K562 (cell line): ENCODE data around the gene HS2ST1. TPM values are rescaled to one million over a fixed set of nuclear protein-coding genes. Genes with fewer than 3 reads are reported as not detected.

Experiments used
- ATAC-seq: fragments of 200-7000 bp; cut with Tn5 transposase; 3 replicates; pipeline ENCODE4 v1.9.1; 2020; ENCODE audit warnings: moderate library complexity
- BruUV-seq: library from RNA; stranded (reverse); fragments of 400-500 nt; replicated peaks from 2 replicates; lab custom pipeline; 2021; lab: Mats Ljungman, UMichigan
- CTCF ChIA-PET: fragments of 300-600 bp; formaldehyde crosslinking; extraction: SDS; loops from one replicate; lab custom pipeline; 2021; ENCODE audit warnings: low intra/inter-chr PET ratio; lab: Yijun Ruan, JAX
- POLR2A ChIA-PET: fragments of 300-600, 350-650 bp; sonication (Branson Sonifier 250); formaldehyde crosslinking; extraction: SDS; loops from one replicate; lab custom pipeline; 2021; ENCODE audit warnings: antibody characterized with exemption, inconsistent platforms; lab: Yijun Ruan, JAX
- DNase-seq, 4 experiments: peaks; one replicate each; pipeline versions ENCODE4 v3.0.0 to v3.0.0-alpha.2; 2011 to 2018; ENCODE audit warnings: low spot score in 3 of 4, mixed read lengths in 3 of 4; ENCODE audit errors: extremely low read depth in 1 of 4
- FAIRE-seq: peaks from 2 replicates; lab custom pipeline; 2011; peaks lifted over from hg19 to GRCh38; lab: Jason Lieb, UNC
- H2AFZ ChIP-seq: 2 replicates; pipeline ENCODE4 v1.6.0; 2011; ENCODE audit warnings: low read depth, low read length, control low read depth, inconsistent platforms
- H3K27ac ChIP-seq: fragments of 200-600 bp; 3 replicates; pipeline ENCODE4 v1.8.0; 2011; ENCODE audit warnings: low read depth, mild to moderate bottlenecking, control low read depth, inconsistent platforms, low read length, moderate library complexity, mixed read lengths; ENCODE audit errors: extremely low read depth
- H3K27me3 ChIP-seq, 2 experiments: fragments of 300-600 bp in 1 of 2; 2 replicates in 1 of 2; 3 replicates in 1 of 2; pipeline versions ENCODE4 v1.6.0 to v1.8.0; 2011; ENCODE audit warnings: inconsistent platforms in 2 of 2, low read length in 2 of 2, mild to moderate bottlenecking in 1 of 2, mixed read lengths in 1 of 2, moderate library complexity in 1 of 2; ENCODE audit not compliant: control insufficient read depth in 2 of 2, insufficient read depth in 2 of 2
- H3K36me3 ChIP-seq: fragments of 300-600 bp; 3 replicates; pipeline ENCODE4 v1.8.0; 2011; ENCODE audit warnings: mild to moderate bottlenecking, low read length, inconsistent platforms; ENCODE audit not compliant: control insufficient read depth, insufficient read depth
- H3K4me1 ChIP-seq, 2 experiments: fragments of 200-600 bp in 1 of 2; replicated peaks in 1 of 2; 2 replicates in 1 of 2; 3 replicates in 1 of 2; pipeline versions ENCODE4 v1.5.1 to v1.8.0; 2011; ENCODE audit warnings: inconsistent platforms in 2 of 2, low read length in 2 of 2, mild to moderate bottlenecking in 1 of 2, mixed read lengths in 1 of 2, moderate library complexity in 1 of 2; ENCODE audit not compliant: control insufficient read depth in 2 of 2, insufficient read depth in 2 of 2
- H3K4me2 ChIP-seq: 2 replicates; pipeline ENCODE4 v1.6.1; 2011; ENCODE audit warnings: low read length, control low read depth, inconsistent platforms, mixed read lengths; ENCODE audit not compliant: insufficient read depth
- H3K4me3 ChIP-seq: fragments of 200-600 bp; sonication (generic), shearing (Covaris generic); 2 replicates; pipeline ENCODE4 v1.5.1; 2016; ENCODE audit warnings: control low read depth, inconsistent platforms
- H3K79me2 ChIP-seq: fragments of 200-600 bp; 3 replicates; pipeline ENCODE4 v1.8.0; 2011; ENCODE audit warnings: low read length, inconsistent platforms; ENCODE audit not compliant: control insufficient read depth, insufficient read depth
- H3K9ac ChIP-seq, 2 experiments: 2 replicates each; pipeline versions ENCODE4 v1.6.0 to v1.6.1; 2011; ENCODE audit warnings: low read depth in 2 of 2, low read length in 2 of 2, control low read depth in 1 of 2, inconsistent platforms in 1 of 2, mild to moderate bottlenecking in 1 of 2, mixed read lengths in 1 of 2; ENCODE audit not compliant: insufficient read depth in 1 of 2
- H3K9me1 ChIP-seq: one replicate; pipeline ENCODE4 v1.6.0; 2011; ENCODE audit warnings: inconsistent platforms, mild to moderate bottlenecking, low read length, moderate library complexity; ENCODE audit not compliant: control insufficient read depth, insufficient read depth
- H3K9me3 ChIP-seq: replicated peaks from 2 replicates; pipeline ENCODE4 v1.5.1; 2011; ENCODE audit warnings: low read depth, low read length, inconsistent platforms; ENCODE audit not compliant: control insufficient read depth, insufficient read depth
- H4K20me1 ChIP-seq: replicated peaks from 2 replicates; pipeline ENCODE4 v1.6.1; 2011; ENCODE audit warnings: low read length, inconsistent platforms, mixed read lengths; ENCODE audit not compliant: control insufficient read depth, insufficient read depth
- C11orf30 ChIP-seq: fragments of 450-650 bp; IDR thresholded peaks from 2 replicates; pipeline ENCODE4 v1.6.1; 2016; ENCODE audit warnings: low read depth, mild to moderate bottlenecking
- FOXA3 ChIP-seq, 2 experiments: fragments of 450-650 bp in 1 of 2; sonication (generic) in 1 of 2; formaldehyde crosslinking; IDR thresholded peaks in 1 of 2; conservative IDR thresholded peaks in 1 of 2; 2 replicates each; pipeline versions ENCODE4 v1.4.0 to v1.8.0; 2020 to 2022; ENCODE audit warnings: mild to moderate bottlenecking in 2 of 2, missing genetic modification reagents in 1 of 2
- FOXO4 ChIP-seq: fragments of 450-650 bp; formaldehyde crosslinking; IDR thresholded peaks from 2 replicates; pipeline ENCODE4 v1.4.0; 2020; ENCODE audit warnings: mild to moderate bottlenecking, moderate library complexity
- GABPB2 ChIP-seq: fragments of 250-450 bp; sonication (Bioruptor Pico); conservative IDR thresholded peaks from 2 replicates; pipeline ENCODE4 v1.5.1; 2021; ENCODE audit warnings: mild to moderate bottlenecking
- MXI1 ChIP-seq: IDR thresholded peaks from 2 replicates; pipeline ENCODE4 v1.6.1; 2011; ENCODE audit warnings: low read depth, mild to moderate bottlenecking, improper control_type of control experiment, low read length
- ZHX1 ChIP-seq: fragments of 150-350 bp; conservative IDR thresholded peaks from 2 replicates; pipeline ENCODE4 v1.6.1; 2014; ENCODE audit warnings: low read length
- ZNF445 ChIP-seq: fragments of 250-450 bp; sonication (Bioruptor Pico); IDR thresholded peaks from 2 replicates; pipeline ENCODE4 v1.4.0; 2020; ENCODE audit warnings: low read depth, mild to moderate bottlenecking, moderate library complexity
- WGBS: fragments of 100-300 bp; shearing (Covaris generic); methylation state at CpG from one replicate; pipeline ENCODE4 v1.1.6; 2016; ENCODE audit warnings: low coverage, mixed read lengths; ENCODE audit not compliant: insufficient coverage; ENCODE audit errors: missing lambda C conversion rate; 5-methylcytosine and 5-hydroxymethylcytosine counted together
- in situ Hi-C: fragments of 300-500 bp; cut with MboI; formaldehyde crosslinking; loops from 4 replicates; pipeline ENCODE4 v1.15.0; 2018; ENCODE audit warnings: inconsistent platforms, mixed read lengths
- intact Hi-C: fragments of 100-400 bp; cut with micrococcal nuclease; formaldehyde crosslinking; loops from 2 replicates; pipeline ENCODE4 v1.14.2; 2022
- polyA plus RNA-seq, 8 experiments: library from polyadenylated mRNA; depleted of rRNA in 4 of 8; stranded (reverse) in 5 of 8; unstranded in 3 of 8; fragments of >200 nt; fragmentation: Nextera tagmentation in 2 of 8; fragmentation: Illumina TruSeq in 1 of 8; extraction: Ambion mirVana in 2 of 8; extraction: Trizol in 1 of 8; gene quantifications; 2 replicates each; pipeline versions ENCODE4 v1.2.1 to v1.2.3, GENCODE V29; 2011 to 2014; ENCODE audit warnings: inconsistent platforms in 1 of 8, missing spikeins in 1 of 8
- total RNA-seq, 7 experiments: library from RNA; depleted of rRNA in 6 of 7; stranded (reverse); fragments of >200 nt in 6 of 7; fragmentation: Illumina TruSeq in 2 of 7; extraction: Trizol in 2 of 7; gene quantifications; 2 replicates each; pipeline versions ENCODE4 v1.2.1 to v1.2.3, GENCODE V29; 2011 to 2021; ENCODE audit warnings: low replicate concordance in 1 of 7

Gene HS2ST1
- total and polyA plus RNA-seq, 9 of the 15 experiments (the other 6 are each of a cell fraction or from before 2014, with no cell fraction given), result 7.7 to 43.3 (median 25.8) TPM

GRCh38 chr1:87111659-87112371, 197.4 kb downstream of the HS2ST1 start:
- Histone ChIP-seq H3K4me3 (no peak overlapping the region), H3K4me2 (no peak overlapping the region), H3K27me3 (no peaks in the 10 kb centered on the region), H3K79me2 (no peaks in the 10 kb centered on the region), H3K9me1 (no peaks in the 10 kb centered on the region), H3K9ac (no peak overlapping the region), H3K27ac (no peak overlapping the region), H2AFZ (no peak overlapping the region), H4K20me1 (no peaks in the 10 kb centered on the region; the same call in 1 of the 2 replicates), H3K36me3 (no peaks in the 10 kb centered on the region), H3K4me1 (no peaks in the 10 kb centered on the region), H3K9me3 (no peaks in the 10 kb centered on the region)
- no peak for FAIRE-seq
- no peak for TF ChIP-seq ZNF445
- POLR2A ChIA-PET, result interaction anchor here (0.5 kb wide), 1 partner anchor 758 kb away, joined by 3 read pairs; no protein-coding TSS in a partner anchor
- no TSS peak for BruUV-seq
- intact Hi-C loops, result no loop called here
- ATAC-seq, result no peak
- CTCF ChIA-PET, result no interaction called here
- 31% methylated on average over 5 of the region's 5 CpGs for WGBS
- in situ Hi-C loops, result no loop called here
- DNase-seq, result no peak

- WGBS, result 57% methylated on average over 5 of the region's 5 CpGs
- TF ChIP-seq C11orf30, result no peak
- TF ChIP-seq ZHX1, result no peak
- TF ChIP-seq FOXA3 (CRISPR knock-in tag; conservative IDR thresholded peaks at IDR 0.05 in 1 of 2, IDR thresholded peaks at IDR 0.05 in 1 of 2), result no peak
- no peak for TF ChIP-seq MXI1
- TF ChIP-seq FOXO4 (CRISPR knock-in tag), result no peak
- no peak for TF ChIP-seq GABPB2
Measured at GRCh38 chr1:87113313-87113712, 198.9 kb downstream of the HS2ST1 start.

More at GRCh38 chr1:87113313-87113712, 198.9 kb downstream of the HS2ST1 start:
- H3K79me2 ChIP-seq, result no peaks in the 10 kb centered on the region
- CTCF ChIA-PET, result no interaction called here
- no peaks in the 10 kb centered on the region for H3K4me1 ChIP-seq
- no peak overlapping the region for H2AFZ ChIP-seq
- POLR2A ChIA-PET, result no interaction called here
- H3K27ac ChIP-seq, result no peak overlapping the region
- BruUV-seq, result no TSS peak
- FAIRE-seq (no peak), ATAC-seq (no peak), DNase-seq (no peak)
- no peak overlapping the region for H3K4me3 ChIP-seq
- H3K9ac ChIP-seq, result no peak overlapping the region
- H4K20me1 ChIP-seq, result no peaks in the 10 kb centered on the region; the same call in 1 of the 2 replicates
- H3K4me2 ChIP-seq, result no peak overlapping the region
- H3K27me3 ChIP-seq, result no peaks in the 10 kb centered on the region
- no peaks in the 10 kb centered on the region for H3K9me3 ChIP-seq
- no peaks in the 10 kb centered on the region for H3K36me3 ChIP-seq
- intact Hi-C loops, result no loop called here
- in situ Hi-C loops, result no loop called here
- H3K9me1 ChIP-seq, result no peaks in the 10 kb centered on the region
